Activated CD4-positive, alpha-beta memory T cell treated with anti-CD3 and anti-CD28 coated beads, Interleukin-2, amount 10 ng/mL, durations not matched to agents 7 days and 5 days (primary cell): ENCODE data around the gene LLPH. TPM values are rescaled to one million over a fixed set of nuclear protein-coding genes. Genes with fewer than 3 reads are reported as not detected.

Experiments used
- CTCF ChIA-PET: fragments of 350-600 bp; sonication (Branson Sonifier 250); formaldehyde crosslinking; loops from one replicate; lab custom pipeline; 2021; ENCODE audit warnings: antibody characterized with exemption, inconsistent platforms; lab: Charles Lee
- POLR2A ChIA-PET: fragments of 350-600 bp; sonication (Branson Sonifier 250); formaldehyde crosslinking; loops from one replicate; lab custom pipeline; 2021; ENCODE audit warnings: antibody characterized with exemption; lab: Charles Lee
- DNase-seq: peaks from one replicate; pipeline ENCODE4 v3.0.0-alpha.2; 2020
- H3K27ac Mint-ChIP-seq: one replicate; pipeline ENCODE4 v1.8.0; 2021; ENCODE audit warnings: mild to moderate bottlenecking, mixed read lengths
- H3K27me3 Mint-ChIP-seq: one replicate; pipeline ENCODE4 v1.8.0; 2021; ENCODE audit warnings: mixed read lengths
- H3K36me3 Mint-ChIP-seq: one replicate; pipeline ENCODE4 v1.8.0; 2021; ENCODE audit warnings: low read depth, mixed read lengths
- H3K4me1 Mint-ChIP-seq: one replicate; pipeline ENCODE4 v1.8.0; 2021; ENCODE audit warnings: mixed read lengths
- H3K4me3 Mint-ChIP-seq: one replicate; pipeline ENCODE4 v1.8.0; 2021; ENCODE audit warnings: mild to moderate bottlenecking, mixed read lengths
- H3K9me3 Mint-ChIP-seq: one replicate; pipeline ENCODE4 v1.8.0; 2021; ENCODE audit warnings: mixed read lengths
- total RNA-seq, 2 experiments: library from RNA; stranded (reverse); gene quantifications; one replicate each; pipeline ENCODE4 v1.2.3, GENCODE V29; 2021

The LLPH gene
- total RNA-seq, 2 experiments from 2014 or later, result 30.0 to 33.3 TPM

DNA sequence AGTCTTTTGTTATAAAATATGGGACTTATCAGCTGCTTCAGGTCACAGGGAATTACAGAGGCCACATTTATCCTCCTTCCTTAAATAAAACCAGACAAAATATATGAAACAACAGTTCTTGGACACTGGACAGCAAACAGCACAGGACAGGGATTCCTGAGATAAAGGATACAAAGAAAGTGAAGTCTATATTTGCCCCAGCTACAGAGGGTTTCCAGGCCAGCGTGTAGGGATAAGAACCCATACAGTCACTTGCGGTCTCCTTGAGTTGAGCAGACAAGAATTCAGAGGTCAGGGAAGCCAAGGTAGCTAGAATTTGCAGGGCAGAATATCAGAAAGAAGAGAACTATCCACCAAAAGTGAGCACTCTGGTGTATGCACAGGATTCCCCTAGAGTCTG, 8.8 kb upstream of the LLPH start:
- CTCF ChIA-PET, result interaction anchor here (1.2 kb wide), 1 partner anchor 8 kb away, joined by 3 read pairs; the partner anchor contains the start of gene LLPH
- DNase-seq, result no peak
- POLR2A ChIA-PET, result interaction anchor here (3.1 to 4.2 kb wide), 2 partner anchors 9 to 30 kb away, joined by 18 to 20 read pairs; partner anchors contain the start of genes LLPH and TMBIM4
- peaks cover 29% of the 10 kb centered on the region for H3K9me3 Mint-ChIP-seq
- H3K4me1 Mint-ChIP-seq, result peaks cover 7% of the 10 kb centered on the region
- H3K27me3 Mint-ChIP-seq, result no peaks in the 10 kb centered on the region
- H3K36me3 Mint-ChIP-seq, result peaks cover 71% of the 10 kb centered on the region
- no peak overlapping the region for H3K4me3 Mint-ChIP-seq
- no peak overlapping the region for H3K27ac Mint-ChIP-seq

DNA sequence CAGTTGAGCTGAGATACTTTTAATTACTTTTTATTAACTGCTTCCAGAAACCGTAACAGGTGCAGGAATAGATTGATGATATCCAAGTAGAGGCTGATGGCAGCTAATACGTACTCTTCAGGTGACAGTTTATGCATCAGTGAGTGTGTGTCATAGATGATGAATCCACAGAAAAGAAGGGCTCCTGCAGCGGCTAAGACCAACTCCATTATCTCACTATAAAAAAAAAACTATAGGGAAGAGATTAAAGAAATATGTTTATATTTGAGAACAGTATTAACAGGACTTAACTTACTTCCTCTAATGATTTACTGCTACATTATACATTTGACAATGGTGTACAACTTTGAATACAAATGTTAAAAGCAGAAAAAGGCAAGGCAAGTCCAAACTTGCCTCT, 7.4 kb upstream of the LLPH start:
- Mint-ChIP-seq H3K4me3 (no peak overlapping the region), H3K9me3 (peaks cover 28% of the 10 kb centered on the region), H3K4me1 (peaks cover 5% of the 10 kb centered on the region), H3K27ac (no peak overlapping the region), H3K36me3 (peaks cover 59% of the 10 kb centered on the region), H3K27me3 (no peaks in the 10 kb centered on the region)
- POLR2A ChIA-PET, result interaction anchor here (3.1 to 4.2 kb wide), 2 partner anchors 7 to 32 kb away, joined by 18 to 20 read pairs; partner anchors contain the start of genes LLPH and TMBIM4
- no peak for DNase-seq
- CTCF ChIA-PET, result interaction anchor here (1.2 kb wide), 1 partner anchor 12 kb away, joined by 5 read pairs; no protein-coding TSS in a partner anchor

DNA sequence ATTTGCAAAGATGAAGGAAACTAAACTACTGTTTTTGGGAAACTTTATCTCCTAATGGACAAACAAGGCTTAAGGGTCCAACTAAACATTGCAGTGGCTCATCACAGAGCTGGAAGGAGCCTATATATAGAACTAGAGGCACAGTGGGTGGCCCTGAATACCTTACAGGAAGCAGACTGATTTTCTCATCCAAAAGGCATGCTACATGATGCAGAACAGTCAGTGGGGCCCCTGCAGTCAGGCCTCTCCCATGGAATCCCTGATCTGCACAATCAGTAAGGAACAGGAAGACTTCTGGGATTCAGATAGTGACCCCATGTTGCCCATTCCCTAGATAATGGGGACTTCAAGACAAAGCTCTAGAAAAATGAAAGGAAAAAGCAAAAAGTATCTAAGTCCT, 1.9 kb upstream of the LLPH start:
- ChIA-PET CTCF (interaction anchor here (1.3 kb wide), 1 partner anchor 38 kb away, joined by 3 read pairs; the partner anchor contains the start of gene TMBIM4), POLR2A (interaction anchor here (3.8 to 4.6 kb wide), 3 partner anchors 12 to 37 kb away, joined by 32 to 86 read pairs (median 38); partner anchors contain the start of gene TMBIM4)
- peaks cover 55% of the 10 kb centered on the region for H3K4me1 Mint-ChIP-seq
- no peak overlapping the region for H3K4me3 Mint-ChIP-seq
- no peaks in the 10 kb centered on the region for H3K27me3 Mint-ChIP-seq
- peaks cover 4% of the 10 kb centered on the region for H3K9me3 Mint-ChIP-seq
- peaks cover 45% of the 10 kb centered on the region for H3K36me3 Mint-ChIP-seq
- no peak for DNase-seq
- no peak overlapping the region for H3K27ac Mint-ChIP-seq

DNA sequence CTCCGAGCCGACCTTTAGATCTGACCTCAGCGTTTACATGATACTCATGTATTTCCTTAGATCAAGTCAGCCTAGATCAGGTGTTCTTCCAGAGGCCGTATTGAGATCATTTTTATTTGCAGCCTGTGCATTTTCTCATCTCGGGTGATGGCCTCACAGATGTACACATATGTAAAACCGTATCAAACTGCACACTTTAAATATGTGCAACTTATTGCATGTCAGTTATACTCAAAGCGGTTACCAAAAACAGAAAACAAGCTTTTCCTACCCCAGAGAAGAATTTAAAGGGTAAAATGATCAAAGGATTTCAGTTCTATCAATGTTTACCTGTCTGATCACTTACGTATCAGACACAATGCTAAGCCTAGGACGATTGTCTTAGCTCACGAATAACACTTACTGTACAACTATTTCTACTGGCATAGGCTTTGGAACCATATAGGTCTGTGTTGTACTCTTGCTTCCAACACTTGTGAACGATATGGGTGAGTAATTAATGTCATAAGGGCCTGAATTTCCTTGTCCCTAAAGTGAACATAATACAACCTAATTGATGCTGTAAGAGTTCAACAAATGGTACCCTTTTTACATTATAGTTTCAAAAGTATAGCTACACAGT, 628 bp upstream of the LLPH start:
- H3K27ac Mint-ChIP-seq, result peak overlapping the region; percentile 94
- H3K36me3 Mint-ChIP-seq, result peaks cover 49% of the 10 kb centered on the region
- ChIA-PET CTCF (interaction anchor here (0.6 to 2.3 kb wide), 8 partner anchors 8 to 277 kb away, joined by 3 to 18 read pairs (median 4); partner anchors contain the start of gene TMBIM4), POLR2A (interaction anchor here (0.5 to 4.6 kb wide), 22 partner anchors 8 to 962 kb away, joined by 3 to 86 read pairs (median 5); partner anchors contain the start of genes HELB, LEMD3 and TMBIM4)
- H3K4me3 Mint-ChIP-seq, result peak overlapping the region; percentile 97
- H3K4me1 Mint-ChIP-seq, result peaks cover 63% of the 10 kb centered on the region
- no peak for DNase-seq
- no peaks in the 10 kb centered on the region for H3K27me3 Mint-ChIP-seq
- peaks cover 1% of the 10 kb centered on the region for H3K9me3 Mint-ChIP-seq

DNA sequence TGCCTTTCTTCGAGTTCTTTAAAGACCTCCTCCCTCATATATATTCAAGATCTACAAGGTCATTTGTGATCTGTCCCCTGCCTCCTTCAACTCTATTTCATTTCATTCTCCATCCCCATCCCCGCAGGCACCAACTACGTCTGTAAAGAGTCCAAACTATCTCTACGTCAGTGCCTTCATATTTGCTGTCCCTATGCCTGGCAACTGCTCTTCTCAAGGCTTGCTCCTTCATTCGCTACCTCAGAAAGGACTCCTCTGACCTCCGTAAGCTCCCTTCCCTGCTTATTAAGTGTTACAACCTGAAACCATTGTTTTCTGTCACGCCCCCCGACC, 650 bp downstream of the LLPH start:
- H3K36me3 Mint-ChIP-seq, result peaks cover 58% of the 10 kb centered on the region
- H3K4me1 Mint-ChIP-seq, result peaks cover 71% of the 10 kb centered on the region
- DNase-seq, result no peak
- no peaks in the 10 kb centered on the region for H3K27me3 Mint-ChIP-seq
- peak overlapping the region; percentile 94 for H3K27ac Mint-ChIP-seq
- CTCF ChIA-PET, result interaction anchor here (1.0 to 2.3 kb wide), 5 partner anchors 39 to 279 kb away, joined by 3 to 18 read pairs (median 4); partner anchors contain the start of gene TMBIM4
- POLR2A ChIA-PET, result interaction anchor here (0.8 to 4.6 kb wide), 12 partner anchors 9 to 961 kb away, joined by 3 to 86 read pairs (median 10); partner anchors contain the start of genes HELB, LEMD3 and TMBIM4
- H3K9me3 Mint-ChIP-seq, result no peaks in the 10 kb centered on the region
- H3K4me3 Mint-ChIP-seq, result peak overlapping the region; percentile 97

DNA sequence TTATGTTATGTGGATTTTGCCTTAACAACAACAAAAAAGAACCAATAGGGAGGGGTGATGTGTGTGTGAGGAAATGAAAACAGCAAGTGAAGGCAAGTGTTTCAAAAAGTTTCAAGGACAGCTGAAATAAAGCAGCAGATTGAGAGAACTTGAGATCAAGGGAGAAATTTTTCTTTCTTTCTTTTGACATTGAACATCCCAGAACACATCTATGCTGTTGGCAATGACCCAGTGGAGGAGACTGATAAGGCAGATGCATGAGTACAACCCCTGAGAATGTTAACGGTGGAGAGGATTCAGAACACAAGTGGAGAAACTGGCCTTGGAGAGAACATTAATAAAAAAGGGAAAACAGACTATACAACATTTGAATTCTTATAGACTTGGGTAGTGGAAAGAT, 2.9 kb downstream of the LLPH start:
- CTCF ChIA-PET, result no interaction called here
- DNase-seq, result no peak
- POLR2A ChIA-PET, result no interaction called here
- Mint-ChIP-seq H3K36me3 (peaks cover 74% of the 10 kb centered on the region), H3K4me1 (peaks cover 66% of the 10 kb centered on the region), H3K27me3 (no peaks in the 10 kb centered on the region), H3K27ac (no peak overlapping the region), H3K9me3 (no peaks in the 10 kb centered on the region), H3K4me3 (no peak overlapping the region)

DNA sequence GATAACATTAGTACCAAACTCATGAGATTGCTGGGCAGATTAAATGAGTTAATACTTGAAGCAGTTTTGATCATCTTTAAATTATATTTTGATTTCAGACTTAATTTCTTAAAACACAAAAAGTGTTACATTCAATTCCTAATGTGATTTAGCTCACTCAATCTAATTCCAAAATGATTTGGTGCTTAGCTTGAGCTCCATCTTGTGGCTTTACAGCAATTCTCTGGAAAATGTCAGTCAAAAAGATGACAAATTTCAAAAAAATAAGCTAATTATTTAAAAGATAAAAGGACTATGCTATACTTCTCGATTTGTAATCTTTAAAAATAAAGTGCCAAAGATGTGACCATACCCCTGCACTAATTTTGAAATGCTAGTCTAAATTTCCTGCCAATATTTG, 10.1 kb downstream of the LLPH start:
- H3K36me3 Mint-ChIP-seq, result peaks cover 47% of the 10 kb centered on the region
- H3K4me3 Mint-ChIP-seq, result no peak overlapping the region
- ChIA-PET POLR2A (interaction anchor here (1.0 to 6.6 kb wide), 3 partner anchors 11 to 182 kb away, joined by 3 to 38 read pairs (median 8); partner anchors contain the start of genes HELB, LLPH and TMBIM4), CTCF (interaction anchor here (1.5 kb wide), 1 partner anchor 12 kb away, joined by 5 read pairs; no protein-coding TSS in a partner anchor)
- H3K9me3 Mint-ChIP-seq, result no peaks in the 10 kb centered on the region
- DNase-seq, result no peak
- peaks cover 23% of the 10 kb centered on the region for H3K4me1 Mint-ChIP-seq
- H3K27ac Mint-ChIP-seq, result no peak overlapping the region
- no peaks in the 10 kb centered on the region for H3K27me3 Mint-ChIP-seq

DNA sequence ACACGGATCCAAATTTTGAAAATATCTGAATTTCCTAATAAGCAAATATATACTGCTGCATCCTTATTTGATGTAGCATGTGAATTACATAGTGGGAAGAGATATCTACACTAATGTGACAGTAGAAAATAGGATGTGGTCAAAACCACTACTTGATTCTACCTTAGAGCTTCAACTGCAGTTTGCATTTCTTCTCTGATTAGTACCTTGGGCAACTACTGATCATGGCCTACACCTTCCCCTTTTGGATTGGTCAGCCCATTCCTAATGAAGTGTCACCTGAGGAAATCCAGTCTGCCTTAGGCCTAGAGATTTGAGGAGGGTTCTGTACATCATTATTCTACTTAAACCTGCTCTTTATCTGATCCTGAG, 10.7 kb downstream of the LLPH start:
- H3K4me3 Mint-ChIP-seq, result no peak overlapping the region
- H3K4me1 Mint-ChIP-seq, result peaks cover 18% of the 10 kb centered on the region
- CTCF ChIA-PET, result interaction anchor here (1.5 kb wide), 1 partner anchor 12 kb away, joined by 5 read pairs; no protein-coding TSS in a partner anchor
- no peak for DNase-seq
- H3K36me3 Mint-ChIP-seq, result peaks cover 41% of the 10 kb centered on the region
- POLR2A ChIA-PET, result interaction anchor here (1.0 to 6.6 kb wide), 3 partner anchors 11 to 182 kb away, joined by 3 to 38 read pairs (median 8); partner anchors contain the start of genes HELB, LLPH and TMBIM4
- no peaks in the 10 kb centered on the region for H3K9me3 Mint-ChIP-seq
- no peaks in the 10 kb centered on the region for H3K27me3 Mint-ChIP-seq
- H3K27ac Mint-ChIP-seq, result no peak overlapping the region

DNA sequence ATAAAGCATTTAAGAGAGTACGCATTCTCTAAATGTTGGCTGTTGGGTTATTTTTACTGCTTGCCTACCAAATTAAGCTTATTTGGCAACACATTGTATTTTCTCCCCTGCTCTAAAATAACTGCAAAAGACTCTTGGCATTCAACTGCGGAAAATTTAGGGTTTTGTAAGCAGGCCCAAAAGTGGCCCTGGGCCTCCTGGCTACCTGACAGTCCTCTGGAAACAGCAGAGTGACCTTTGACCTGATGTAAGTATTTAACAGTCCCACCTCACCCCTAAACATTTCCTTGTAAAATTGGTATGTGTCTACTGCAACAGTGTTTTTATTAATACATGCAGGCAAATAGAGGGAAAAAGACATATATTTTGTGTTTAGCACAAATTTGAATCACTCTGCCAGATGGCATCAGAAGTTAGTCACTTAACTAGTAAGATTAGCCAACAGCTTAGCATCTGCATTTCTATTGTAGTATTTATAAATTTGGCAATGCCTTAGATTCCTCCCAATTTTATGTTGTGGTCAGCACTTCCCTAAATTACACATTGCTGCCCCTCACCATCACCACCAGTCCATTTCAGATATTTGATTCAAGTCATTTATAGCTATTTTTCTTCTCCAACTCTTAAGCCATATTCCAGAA, 11.2 kb downstream of the LLPH start:
- H3K4me3 Mint-ChIP-seq, result no peak overlapping the region
- POLR2A ChIA-PET, result interaction anchor here (1.0 to 6.6 kb wide), 3 partner anchors 12 to 183 kb away, joined by 3 to 38 read pairs (median 8); partner anchors contain the start of genes HELB, LLPH and TMBIM4

DNA sequence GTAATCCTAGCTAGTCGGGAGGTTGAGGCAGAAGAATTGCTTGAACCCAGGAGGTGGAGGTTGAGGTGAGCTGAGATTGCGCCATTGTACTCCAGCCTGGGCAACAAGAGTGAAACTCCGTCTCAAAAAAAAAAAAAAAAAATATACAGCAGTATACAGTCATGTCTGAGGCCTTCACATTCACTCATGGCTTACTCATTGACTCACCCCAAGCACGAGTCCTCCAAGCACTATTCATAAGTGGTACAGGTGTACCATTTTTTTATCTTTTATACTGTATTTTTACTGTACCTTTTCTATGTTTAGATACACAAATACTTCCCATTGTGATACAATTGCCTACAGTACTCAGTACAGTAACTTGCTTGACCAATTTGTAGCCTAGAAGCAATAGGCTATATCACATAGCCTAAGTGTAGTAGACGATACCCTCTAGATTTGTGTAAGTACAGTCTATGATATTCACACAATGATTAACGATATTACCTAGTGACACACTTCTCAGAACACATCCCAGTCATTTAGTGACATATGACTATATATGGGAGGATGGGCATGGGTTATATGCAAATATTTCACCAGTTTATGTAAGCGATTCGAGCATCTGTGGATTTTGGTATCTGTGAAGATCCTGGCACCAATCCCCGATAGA, 12.2 kb downstream of the LLPH start:
- ChIA-PET CTCF (no interaction called here), POLR2A (interaction anchor here (0.6 to 6.6 kb wide), 2 partner anchors 13 to 1156 kb away, joined by 3 to 38 read pairs; partner anchors contain the start of gene LLPH)
- H3K27me3 Mint-ChIP-seq, result no peaks in the 10 kb centered on the region
- DNase-seq, result no peak
- H3K4me3 Mint-ChIP-seq, result no peak overlapping the region
- peaks cover 17% of the 10 kb centered on the region for H3K4me1 Mint-ChIP-seq
- peaks cover 27% of the 10 kb centered on the region for H3K36me3 Mint-ChIP-seq
- no peak overlapping the region for H3K27ac Mint-ChIP-seq
- no peaks in the 10 kb centered on the region for H3K9me3 Mint-ChIP-seq

More for the DNA sequence above, 11.2 kb downstream of the LLPH start:
- H3K9me3 Mint-ChIP-seq, result no peaks in the 10 kb centered on the region
- H3K36me3 Mint-ChIP-seq, result peaks cover 37% of the 10 kb centered on the region
- CTCF ChIA-PET, result interaction anchor here (1.5 kb wide), 1 partner anchor 11 kb away, joined by 5 read pairs; no protein-coding TSS in a partner anchor
- no peak for DNase-seq
- no peak overlapping the region for H3K27ac Mint-ChIP-seq
- H3K27me3 Mint-ChIP-seq, result no peaks in the 10 kb centered on the region
- peaks cover 18% of the 10 kb centered on the region for H3K4me1 Mint-ChIP-seq

DNA sequence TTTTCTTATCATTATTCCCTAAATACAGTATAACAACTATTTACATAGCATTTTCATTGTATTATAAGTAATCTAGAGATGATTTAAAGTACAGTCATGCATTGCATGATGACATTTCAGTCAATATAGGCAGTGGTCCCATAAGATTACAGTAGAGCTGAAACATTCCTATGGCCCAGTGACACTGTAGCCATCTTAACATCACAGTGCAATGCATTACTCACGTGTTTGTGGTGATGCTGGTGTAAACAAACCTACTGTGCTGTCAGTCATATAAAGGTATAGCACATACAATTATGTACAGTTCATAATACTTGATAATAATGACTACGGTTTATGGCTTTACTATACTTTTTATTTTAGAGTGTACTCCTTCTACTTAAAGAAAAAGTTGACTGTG, 13.3 kb downstream of the LLPH start:
- DNase-seq, result no peak
- POLR2A ChIA-PET, result interaction anchor here (6.6 kb wide), 1 partner anchor 14 kb away, joined by 38 read pairs; the partner anchor contains the start of gene LLPH
- no peaks in the 10 kb centered on the region for H3K27me3 Mint-ChIP-seq
- no peak overlapping the region for H3K27ac Mint-ChIP-seq
- H3K36me3 Mint-ChIP-seq, result peaks cover 18% of the 10 kb centered on the region
- H3K4me3 Mint-ChIP-seq, result no peak overlapping the region
- CTCF ChIA-PET, result interaction anchor here (0.5 to 1.4 kb wide), 2 partner anchors 9 to 17 kb away, joined by 3 to 4 read pairs; no protein-coding TSS in a partner anchor
- H3K4me1 Mint-ChIP-seq, result peaks cover 16% of the 10 kb centered on the region
- no peaks in the 10 kb centered on the region for H3K9me3 Mint-ChIP-seq

DNA sequence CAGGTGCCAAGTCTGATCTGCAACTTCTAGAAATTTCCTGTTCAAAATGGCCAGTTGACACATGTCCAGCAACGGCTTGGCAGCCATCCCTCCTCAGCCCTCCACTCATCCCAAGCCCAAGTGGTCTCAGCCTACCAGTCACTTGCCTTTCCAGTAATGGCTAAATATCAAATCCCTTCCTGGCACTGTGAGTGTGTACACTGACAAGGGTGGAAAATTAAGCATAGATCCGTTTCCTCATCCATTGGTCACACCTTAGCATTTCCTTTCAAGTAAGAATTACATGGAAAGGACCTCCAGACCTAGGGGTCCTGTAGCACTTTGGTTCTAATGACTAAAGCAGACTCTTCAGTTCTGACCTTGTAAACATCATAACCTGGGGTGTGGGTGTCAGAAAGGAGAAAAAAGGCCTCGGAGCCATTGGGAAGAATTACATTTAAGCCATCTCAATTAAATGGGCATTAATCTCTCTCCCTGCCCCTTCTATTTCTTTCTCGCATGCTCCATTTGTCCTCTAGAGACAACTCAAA, 15.4 kb downstream of the LLPH start:
- peaks cover 9% of the 10 kb centered on the region for H3K4me1 Mint-ChIP-seq
- H3K4me3 Mint-ChIP-seq, result no peak overlapping the region
- no peak for DNase-seq
- H3K9me3 Mint-ChIP-seq, result no peaks in the 10 kb centered on the region
- ChIA-PET POLR2A (no interaction called here), CTCF (no interaction called here)
- H3K27ac Mint-ChIP-seq, result no peak overlapping the region
- H3K36me3 Mint-ChIP-seq, result peaks cover 8% of the 10 kb centered on the region
- H3K27me3 Mint-ChIP-seq, result no peaks in the 10 kb centered on the region
